ENCODE measurements around the gene MITF.

Gene MITF

GRCh38 chr3:69739204-69740102 lies at the start of gene MITF:
Gene MITF, plus strand, starts transcription at chr3:69739464. Its CDS starts 134 bp downstream, at chr3:69739598.
- peak within 1 kb of the TSS; percentile 68 for H3K4me3 ChIP-seq (ENCODE audit: low read length)
- no peak for TF ChIP-seq ZNF274 (IDR thresholded peaks at IDR 0.05; ENCODE audit: low read depth, low read length)

- no peak overlapping the region for H3K4me3 ChIP-seq (ENCODE audit: low read length)
- no peak for TF ChIP-seq ZNF274 (IDR thresholded peaks at IDR 0.05; ENCODE audit: low read depth, low read length)
These were observed 47.4 kb upstream of the MITF start for GRCh38 chr3:69691860-69692259.

- TF ChIP-seq ZNF274 (IDR thresholded peaks at IDR 0.05; ENCODE audit: low read depth, low read length): no peak
- H3K4me3 ChIP-seq (ENCODE audit: low read length): no peak overlapping the region
These were observed 46.5 kb upstream of the MITF start for GRCh38 chr3:69692761-69693160.

GRCh38 chr3:69695443-69695842 lies 43.8 kb upstream of the MITF start:
- no peak for TF ChIP-seq ZNF274 (IDR thresholded peaks at IDR 0.05; ENCODE audit: low read depth, low read length)
- H3K4me3 ChIP-seq (ENCODE audit: low read length): no peak overlapping the region

- no peak for TF ChIP-seq ZNF274 (IDR thresholded peaks at IDR 0.05; ENCODE audit: low read depth, low read length)
- H3K4me3 ChIP-seq (ENCODE audit: low read length): no peak overlapping the region
These were observed 43.3 kb upstream of the MITF start for GRCh38 chr3:69695933-69696332.

GRCh38 chr3:69696367-69696766 lies 42.9 kb upstream of the MITF start:
- TF ChIP-seq ZNF274 (IDR thresholded peaks at IDR 0.05; ENCODE audit: low read depth, low read length): no peak
- no peak overlapping the region for H3K4me3 ChIP-seq (ENCODE audit: low read length)

GRCh38 chr3:69697381-69697780 lies 41.9 kb upstream of the MITF start:
- TF ChIP-seq ZNF274 (IDR thresholded peaks at IDR 0.05; ENCODE audit: low read depth, low read length): no peak
- no peak overlapping the region for H3K4me3 ChIP-seq (ENCODE audit: low read length)

- no peak for TF ChIP-seq ZNF274 (IDR thresholded peaks at IDR 0.05; ENCODE audit: low read depth, low read length)
- no peak overlapping the region for H3K4me3 ChIP-seq (ENCODE audit: low read length)
These were observed 40.5 kb upstream of the MITF start for GRCh38 chr3:69698728-69699127.

- no peak for TF ChIP-seq ZNF274 (IDR thresholded peaks at IDR 0.05; ENCODE audit: low read depth, low read length)
These were observed 40.1 kb upstream of the MITF start for GRCh38 chr3:69699183-69699582.

GRCh38 chr3:69700949-69701348 lies 38.3 kb upstream of the MITF start:
- no peak overlapping the region for H3K4me3 ChIP-seq (ENCODE audit: low read length)
- TF ChIP-seq ZNF274 (IDR thresholded peaks at IDR 0.05; ENCODE audit: low read depth, low read length): no peak

More at GRCh38 chr3:69699183-69699582, 40.1 kb upstream of the MITF start:
- no peak overlapping the region for H3K4me3 ChIP-seq (ENCODE audit: low read length)

- H3K4me3 ChIP-seq (ENCODE audit: low read length): no peak overlapping the region
- TF ChIP-seq ZNF274 (IDR thresholded peaks at IDR 0.05; ENCODE audit: low read depth, low read length): no peak
These were observed 28.9 kb upstream of the MITF start for GRCh38 chr3:69710153-69710977.

GRCh38 chr3:69712269-69712668 lies 27.0 kb upstream of the MITF start:
- no peak overlapping the region for H3K4me3 ChIP-seq (ENCODE audit: low read length)
- TF ChIP-seq ZNF274 (IDR thresholded peaks at IDR 0.05; ENCODE audit: low read depth, low read length): no peak

- H3K4me3 ChIP-seq (ENCODE audit: low read length): no peak overlapping the region
- no peak for TF ChIP-seq ZNF274 (IDR thresholded peaks at IDR 0.05; ENCODE audit: low read depth, low read length)
These were observed 26.3 kb upstream of the MITF start for GRCh38 chr3:69712933-69713332.

- TF ChIP-seq ZNF274 (IDR thresholded peaks at IDR 0.05; ENCODE audit: low read depth, low read length): no peak
- no peak overlapping the region for H3K4me3 ChIP-seq (ENCODE audit: low read length)
These were observed 24.1 kb upstream of the MITF start for GRCh38 chr3:69715204-69715603.

GRCh38 chr3:69716119-69716518 lies 23.1 kb upstream of the MITF start:
- TF ChIP-seq ZNF274 (IDR thresholded peaks at IDR 0.05; ENCODE audit: low read depth, low read length): no peak
- no peak overlapping the region for H3K4me3 ChIP-seq (ENCODE audit: low read length)
